A673 (cell line): ENCODE results near the gene FBXO11. TPM values are rescaled to one million over a fixed set of nuclear protein-coding genes. Genes with fewer than 3 reads are reported as not detected.

Experiments used
- BruUV-seq: library from RNA; stranded (reverse); fragments of 400-500 nt; replicated peaks from 2 replicates; lab custom pipeline; 2021; lab: Mats Ljungman, UMichigan
- CTCF ChIA-PET: fragments of 300-600 bp; sonication (Branson Sonifier 250); formaldehyde crosslinking; loops from one replicate; lab custom pipeline; 2022; ENCODE audit warnings: antibody characterized with exemption; lab: Charles Lee
- POLR2A ChIA-PET: fragments of 300-600 bp; sonication (Branson Sonifier 250); formaldehyde crosslinking; loops from one replicate; lab custom pipeline; 2022; ENCODE audit warnings: antibody characterized with exemption; ENCODE audit not compliant: low non-redundant PET; lab: Charles Lee
- DNase-seq: peaks from one replicate; pipeline ENCODE4 v3.0.0-alpha.2; 2015; ENCODE audit warnings: low spot score
- H3K27ac ChIP-seq: fragments of 200-600 bp; sonication (generic); 2 replicates; pipeline ENCODE4 v1.5.1; 2016; ENCODE audit warnings: mixed run types, low read depth, mild to moderate bottlenecking, mixed read lengths, antibody characterized with exemption, low read length; ENCODE audit not compliant: poor library complexity, severe bottlenecking
- H3K27me3 ChIP-seq: fragments of 200-600 bp; sonication (generic); replicated peaks from 2 replicates; pipeline ENCODE4 v1.6.1; 2017; ENCODE audit warnings: mixed run types, low read depth, mild to moderate bottlenecking, mixed read lengths, antibody characterized with exemption, low read length; ENCODE audit not compliant: insufficient read depth, poor library complexity
- H3K36me3 ChIP-seq: fragments of 200-600 bp; sonication (generic); 2 replicates; pipeline ENCODE4 v1.6.1; 2016; ENCODE audit warnings: mixed run types, mild to moderate bottlenecking, mixed read lengths, antibody characterized with exemption, low read length; ENCODE audit not compliant: insufficient read depth, poor library complexity, severe bottlenecking
- H3K4me1 ChIP-seq: fragments of 200-600 bp; sonication (generic); 2 replicates; pipeline ENCODE4 v1.6.1; 2017; ENCODE audit warnings: mixed run types, mild to moderate bottlenecking, mixed read lengths, antibody characterized with exemption, low read length; ENCODE audit not compliant: insufficient read depth, poor library complexity, severe bottlenecking
- H3K4me3 ChIP-seq: fragments of 200-600 bp; sonication (generic); 2 replicates; pipeline ENCODE4 v1.5.1; 2016; ENCODE audit warnings: low read depth, mixed run types, mild to moderate bottlenecking, mixed read lengths, low read length; ENCODE audit not compliant: poor library complexity, severe bottlenecking
- H3K9me3 ChIP-seq: fragments of 200-600 bp; sonication (generic); 2 replicates; pipeline ENCODE4 v1.6.1; 2016; ENCODE audit warnings: mixed run types, low read depth, mild to moderate bottlenecking, mixed read lengths, antibody characterized with exemption, low read length; ENCODE audit not compliant: poor library complexity, severe bottlenecking
- CTCF ChIP-seq: fragments of 300-800, 200-600 bp; sonication (generic); conservative IDR thresholded peaks from 2 replicates; pipeline ENCODE4 v1.5.1; 2017; ENCODE audit warnings: low read depth, mild to moderate bottlenecking, antibody characterized with exemption, low read length, moderate library complexity, mixed read lengths
- EZH2 ChIP-seq: fragments of 200-600 bp; sonication (generic); IDR thresholded peaks from 2 replicates; pipeline ENCODE4 v1.6.1; 2017; ENCODE audit warnings: borderline replicate concordance, low read depth, mild to moderate bottlenecking, mixed read lengths, antibody characterized with exemption, low read length; ENCODE audit not compliant: poor library complexity, severe bottlenecking
- intact Hi-C: fragments of 100-400 bp; cut with micrococcal nuclease; formaldehyde crosslinking; loops from one replicate; pipeline ENCODE4 v1.10.0; 2022; ENCODE audit not compliant: unreplicated experiment
- total RNA-seq: library from RNA; stranded (reverse); gene quantifications from 2 replicates; pipeline ENCODE4 v1.2.3, GENCODE V29; 2021

The FBXO11 gene
- total RNA-seq, 1 experiment from 2014 or later, result 84.0 TPM

GRCh38 chr2:47869859-47870595, 36.3 kb downstream of the FBXO11 start:
- Histone ChIP-seq H3K36me3 (peaks cover 4% of the 10 kb centered on the region), H3K27ac (peak overlapping the region; percentile 37), H3K4me3 (no peak overlapping the region), H3K9me3 (peaks cover under 1% of the 10 kb centered on the region), H3K27me3 (no peaks in the 10 kb centered on the region), H3K4me1 (peaks cover 33% of the 10 kb centered on the region)
- DNase-seq, result peak; percentile 23
- ChIA-PET CTCF (no interaction called here), POLR2A (interaction anchor here (0.6 kb wide), 1 partner anchor 38 kb away, joined by 3 read pairs; no protein-coding TSS in a partner anchor)
- intact Hi-C loops, result no loop called here
- TF ChIP-seq EZH2 (no peak), CTCF (no peak)
- BruUV-seq, result no TSS peak

- intact Hi-C loops, result no loop called here
- BruUV-seq, result no TSS peak
- Histone ChIP-seq H3K36me3 (peaks cover 4% of the 10 kb centered on the region), H3K27me3 (no peaks in the 10 kb centered on the region), H3K9me3 (peaks cover 3% of the 10 kb centered on the region), H3K4me3 (no peak overlapping the region), H3K4me1 (peaks cover 33% of the 10 kb centered on the region), H3K27ac (no peak overlapping the region)
- ChIA-PET POLR2A (no interaction called here), CTCF (interaction anchor here (0.6 kb wide), 1 partner anchor 47 kb away, joined by 4 read pairs; no protein-coding TSS in a partner anchor)
- DNase-seq, result no peak
- TF ChIP-seq EZH2 (no peak), CTCF (no peak)
Measured at GRCh38 chr2:47868611-47869352, 37.5 kb downstream of the FBXO11 start.

GRCh38 chr2:47867205-47867604, 39.1 kb downstream of the FBXO11 start:
- intact Hi-C loops, result no loop called here
- H3K9me3 ChIP-seq, result peaks cover 3% of the 10 kb centered on the region
- ChIA-PET CTCF (no interaction called here), POLR2A (no interaction called here)
- peak; percentile 15 for DNase-seq
- TF ChIP-seq CTCF, result no peak
- TF ChIP-seq EZH2, result no peak
- H3K27ac ChIP-seq, result no peak overlapping the region
- no peaks in the 10 kb centered on the region for H3K27me3 ChIP-seq
- no peaks in the 10 kb centered on the region for H3K36me3 ChIP-seq
- H3K4me1 ChIP-seq, result peaks cover 33% of the 10 kb centered on the region
- no peak overlapping the region for H3K4me3 ChIP-seq
- BruUV-seq, result no TSS peak
